ENCODE measurements around the gene PEDS1. TPM values are rescaled to one million over a fixed set of nuclear protein-coding genes. Genes with fewer than 3 reads are reported as not detected.

PEDS1 gene
- total and polyA plus RNA-seq, 2 of the 4 experiments (the other 2 are of a cell fraction): 24.0 to 59.9 TPM

GRCh38 chr20:50172347-50173013 lies 19.0 kb upstream of the PEDS1 start (continued):
- TF ChIP-seq CHD1 (IDR thresholded peaks at IDR 0.05; ENCODE audit: low read depth, low read length): no peak

- no peak overlapping the region for H3K27ac ChIP-seq (ENCODE audit: insufficient read depth, low read length)
- dilution Hi-C loops (cut with HindIII; ENCODE audit: low sequenced_read_pairs, unreplicated experiment): no loop called here
- ATAC-seq (ENCODE audit: low read depth) (no peak), DNase-seq (no peak)
- in situ Hi-C loops (cut with MboI; ENCODE audit: low sequenced_read_pairs): no loop called here
- ChIA-PET CTCF (no interaction called here), POLR2A (ENCODE audit: unreplicated experiment) (interaction anchor here (0.7 kb wide), 1 partner anchor 787 kb away, joined by 12 read pairs; no protein-coding TSS in a partner anchor)
- intact Hi-C loops (cut with micrococcal nuclease): no loop called here
- peaks cover 6% of the 10 kb centered on the region; the same call in 1 of the 2 replicates for H3K9me1 ChIP-seq (ENCODE audit: insufficient read depth, low read length)
- H2BK15ac ChIP-seq (ENCODE audit: low read depth, low read length): no peak overlapping the region
- H3K56ac ChIP-seq (ENCODE audit: extremely low read depth, insufficient read depth, low read length): no peak overlapping the region
- no peak overlapping the region for H2AFZ ChIP-seq (replicated peaks; ENCODE audit: low read length, poor library complexity)
- H3K27me3 ChIP-seq (ENCODE audit: control insufficient read depth, insufficient read depth, low read length): no peaks in the 10 kb centered on the region
- peaks cover 12% of the 10 kb centered on the region for H3K4me1 ChIP-seq (ENCODE audit: control insufficient read depth, insufficient read depth, low read length)
- no peak overlapping the region for H2BK120ac ChIP-seq (ENCODE audit: low read depth, low read length)
- H4K20me1 ChIP-seq (ENCODE audit: insufficient read depth, low read length): no peaks in the 10 kb centered on the region
- no peak for TF ChIP-seq CHD1 (IDR thresholded peaks at IDR 0.05; ENCODE audit: low read depth, low read length)
- TF ChIP-seq RAD21 (IDR thresholded peaks at IDR 0.05; ENCODE audit: low read length): no peak
- TF ChIP-seq NFE2L2 (IDR thresholded peaks at IDR 0.05; ENCODE audit: low read depth, low read length): no peak
- TF ChIP-seq SMC3 (IDR thresholded peaks at IDR 0.05; ENCODE audit: low read depth, low read length): no peak
- no peak for TF ChIP-seq CTCF (conservative IDR thresholded peaks at IDR 0.05; ENCODE audit: low read depth, low read length)
- TF ChIP-seq BHLHE40 (IDR thresholded peaks at IDR 0.05; ENCODE audit: low read depth, low read length): no peak
- TF ChIP-seq MAFK (IDR thresholded peaks at IDR 0.05; ENCODE audit: low read depth, low read length): no peak
- no peak for TF ChIP-seq RCOR1 (IDR thresholded peaks at IDR 0.05; ENCODE audit: insufficient replicate concordance, low read length)
- TF ChIP-seq RFX5 (IDR thresholded peaks at IDR 0.05; ENCODE audit: low read depth, low read length): no peak
- no peak for TF ChIP-seq CEBPB (IDR thresholded peaks at IDR 0.05; ENCODE audit: low read depth, low read length)
- no peak for TF ChIP-seq POLR2A (IDR thresholded peaks at IDR 0.05; ENCODE audit: low read depth, low read length)
- H3K79me1 ChIP-seq (ENCODE audit: low read depth in 1 of 2, low read length in 2 of 2): peaks cover 4 to 18% of the 10 kb centered on the region in 2 experiments; a peak in 2 of 4 replicates
- no peaks in the 10 kb centered on the region for H3K36me3 ChIP-seq (ENCODE audit: control insufficient read depth, insufficient read depth, low read length)
- 0 out of 2 replicates have a peak overlapping the region, but pooled peaks have one; percentile 43 for H2AK5ac ChIP-seq (ENCODE audit: low read depth, low read length)
- H3K9ac ChIP-seq (ENCODE audit: low read depth, low read length): no peak overlapping the region
- no CpG with 5 or more reads among the region's 14 CpGs for WGBS, 2 experiments (ENCODE audit: extremely low coverage in 2 of 2, insufficient read length in 1 of 2)
- no peak overlapping the region for H3K4me3 ChIP-seq (ENCODE audit: insufficient read depth, low read depth, low read length)
- no peak overlapping the region for H3K4me2 ChIP-seq (ENCODE audit: low read depth, low read length)
- H2BK5ac ChIP-seq (ENCODE audit: low read depth, low read length, poor library complexity, severe bottlenecking): no peak overlapping the region
- H4K91ac ChIP-seq (ENCODE audit: insufficient read depth, low read depth, low read length): no peak overlapping the region; the same call in 1 of the 2 replicates
- H2BK20ac ChIP-seq (ENCODE audit: low read depth, low read length): no peak overlapping the region
- H3K9me3 ChIP-seq (ENCODE audit: control insufficient read depth, insufficient read depth, low read length): no peaks in the 10 kb centered on the region
- H2AK9ac ChIP-seq (replicated peaks; ENCODE audit: low read depth, low read length, poor library complexity): peak overlapping the region; percentile 48
- H3K23ac ChIP-seq (ENCODE audit: low read depth, low read length): no peak overlapping the region
- H3K4ac ChIP-seq (ENCODE audit: low read depth, low read length): no peak overlapping the region
- H4K8ac ChIP-seq (ENCODE audit: low read depth in 2 of 2, low read length in 2 of 2): no peak overlapping the region
- H3K14ac ChIP-seq (replicated peaks; ENCODE audit: low read depth, low read length): no peak overlapping the region
- no peak overlapping the region for H3K18ac ChIP-seq (ENCODE audit: low read depth, low read length)
- H4K5ac ChIP-seq (ENCODE audit: low read depth, low read length): no peak overlapping the region
- BruUV-seq (replicated peaks): no TSS peak
Observed at GRCh38 chr20:50170549-50171220, 17.2 kb upstream of the PEDS1 start.

Data from IMR-90 (cell line).